Skin epidermis (tissue), 12 donors: Measurements from ENCODE around the gene CNTN2.
A peak's percentile ranks its signal among the peaks of the same experiment; 100 is the strongest.

Experiments used
- H3K27ac ChIP-seq, 21 experiments: fragments of 200-600 bp; sonication (generic) in 11 of 21; one replicate each; pipeline ENCODE4 v1.5.0; 2020; ENCODE audit warnings: mild to moderate bottlenecking in 3 of 21, inconsistent platforms in 2 of 21, moderate library complexity in 2 of 21
- H3K4me3 ChIP-seq, 7 experiments: fragments of 200-600 bp; sonication (generic) in 2 of 7; one replicate each; pipeline ENCODE4 v1.5.0; 2020; ENCODE audit warnings: inconsistent platforms in 2 of 7, mild to moderate bottlenecking in 2 of 7, moderate library complexity in 1 of 7

CNTN2 gene, protein sequence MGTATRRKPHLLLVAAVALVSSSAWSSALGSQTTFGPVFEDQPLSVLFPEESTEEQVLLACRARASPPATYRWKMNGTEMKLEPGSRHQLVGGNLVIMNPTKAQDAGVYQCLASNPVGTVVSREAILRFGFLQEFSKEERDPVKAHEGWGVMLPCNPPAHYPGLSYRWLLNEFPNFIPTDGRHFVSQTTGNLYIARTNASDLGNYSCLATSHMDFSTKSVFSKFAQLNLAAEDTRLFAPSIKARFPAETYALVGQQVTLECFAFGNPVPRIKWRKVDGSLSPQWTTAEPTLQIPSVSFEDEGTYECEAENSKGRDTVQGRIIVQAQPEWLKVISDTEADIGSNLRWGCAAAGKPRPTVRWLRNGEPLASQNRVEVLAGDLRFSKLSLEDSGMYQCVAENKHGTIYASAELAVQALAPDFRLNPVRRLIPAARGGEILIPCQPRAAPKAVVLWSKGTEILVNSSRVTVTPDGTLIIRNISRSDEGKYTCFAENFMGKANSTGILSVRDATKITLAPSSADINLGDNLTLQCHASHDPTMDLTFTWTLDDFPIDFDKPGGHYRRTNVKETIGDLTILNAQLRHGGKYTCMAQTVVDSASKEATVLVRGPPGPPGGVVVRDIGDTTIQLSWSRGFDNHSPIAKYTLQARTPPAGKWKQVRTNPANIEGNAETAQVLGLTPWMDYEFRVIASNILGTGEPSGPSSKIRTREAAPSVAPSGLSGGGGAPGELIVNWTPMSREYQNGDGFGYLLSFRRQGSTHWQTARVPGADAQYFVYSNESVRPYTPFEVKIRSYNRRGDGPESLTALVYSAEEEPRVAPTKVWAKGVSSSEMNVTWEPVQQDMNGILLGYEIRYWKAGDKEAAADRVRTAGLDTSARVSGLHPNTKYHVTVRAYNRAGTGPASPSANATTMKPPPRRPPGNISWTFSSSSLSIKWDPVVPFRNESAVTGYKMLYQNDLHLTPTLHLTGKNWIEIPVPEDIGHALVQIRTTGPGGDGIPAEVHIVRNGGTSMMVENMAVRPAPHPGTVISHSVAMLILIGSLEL

GRCh38 chr1:205042911-205043806 is at the start of gene CNTN2:
CNTN2 (plus strand) TSS chr1:205043212; CDS start chr1:205053186, 9,974 bp downstream.
- Histone ChIP-seq H3K27ac (no peak within 1 kb of the TSS), H3K4me3 (no peak within 1 kb of the TSS)

GRCh38 chr1:204994086-204994862 is 48.7 kb upstream of the CNTN2 start:
- H3K27ac ChIP-seq, result no peak overlapping the region
- H3K4me3 ChIP-seq, result no peak overlapping the region

- H3K27ac ChIP-seq, result peak overlapping the region in 9 of 21 experiments; percentile 11 to 70 (median 25)
- no peak overlapping the region for H3K4me3 ChIP-seq
Measured at GRCh38 chr1:204996981-204997380, 46.0 kb upstream of the CNTN2 start.

DNA sequence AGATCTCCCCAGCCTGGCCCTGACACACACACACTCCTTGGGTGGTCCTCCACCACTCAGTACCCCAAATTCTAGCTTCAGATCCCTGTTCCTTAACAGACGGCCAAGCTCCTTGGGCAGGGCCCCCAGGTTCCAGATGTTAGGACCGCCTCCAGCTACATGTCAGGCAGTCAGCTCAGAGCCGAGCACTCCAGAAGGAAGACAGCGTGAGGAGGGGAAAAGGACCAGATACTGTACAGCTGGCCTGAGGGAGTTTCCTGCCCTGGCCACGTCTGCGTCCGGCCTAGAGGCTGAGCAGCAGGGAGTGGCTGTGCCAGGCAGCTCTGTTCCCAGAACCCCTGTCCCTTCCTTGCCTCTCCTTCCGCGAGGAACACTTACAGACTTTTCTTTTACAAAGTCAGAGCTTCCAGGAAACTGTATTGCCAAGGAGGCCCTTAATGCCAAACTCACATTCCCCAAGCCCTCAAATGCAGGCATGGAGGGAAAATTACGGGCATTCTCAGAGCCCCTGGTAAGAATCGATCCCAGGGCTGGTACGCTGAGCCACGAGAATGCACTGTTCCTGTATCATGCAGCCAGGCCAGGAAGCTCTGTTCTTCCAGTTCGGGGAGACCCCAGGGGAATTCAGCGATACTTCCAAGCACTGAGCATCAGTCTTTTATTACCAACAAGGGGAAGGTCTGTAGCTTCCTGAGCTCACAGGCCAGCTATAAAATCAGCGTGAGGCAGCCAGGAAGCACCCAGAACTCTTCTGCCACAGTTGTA is 45.2 kb upstream of the CNTN2 start:
- H3K27ac ChIP-seq, result peak overlapping the region in 13 of 21 experiments; percentile 0 to 70 (median 22)

GRCh38 chr1:205001162-205001561 is 41.9 kb upstream of the CNTN2 start:
- Histone ChIP-seq H3K4me3 (no peak overlapping the region), H3K27ac (no peak overlapping the region)

More for the DNA sequence above, 45.2 kb upstream of the CNTN2 start:
- no peak overlapping the region for H3K4me3 ChIP-seq

DNA sequence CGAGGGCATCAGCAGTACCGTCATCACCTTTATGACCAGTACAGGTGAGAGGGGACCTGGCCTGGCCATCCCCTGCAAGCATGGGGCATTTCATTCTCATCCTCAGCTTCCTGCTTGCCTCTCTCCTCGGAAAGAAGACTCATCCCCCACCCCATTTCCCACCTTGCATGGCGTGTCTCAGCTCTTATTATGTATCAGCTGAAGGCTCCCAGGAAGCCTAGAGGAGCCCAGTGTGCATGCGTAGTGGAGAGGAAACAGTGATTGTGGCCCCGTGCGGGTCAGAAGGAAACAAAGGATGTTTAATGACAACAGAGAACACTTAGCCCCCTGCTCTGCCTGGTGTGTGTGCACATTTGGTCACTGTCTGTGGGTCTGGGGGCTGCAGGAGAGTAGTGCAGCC is 40.3 kb upstream of the CNTN2 start:
- Histone ChIP-seq H3K27ac (no peak overlapping the region), H3K4me3 (no peak overlapping the region)

DNA sequence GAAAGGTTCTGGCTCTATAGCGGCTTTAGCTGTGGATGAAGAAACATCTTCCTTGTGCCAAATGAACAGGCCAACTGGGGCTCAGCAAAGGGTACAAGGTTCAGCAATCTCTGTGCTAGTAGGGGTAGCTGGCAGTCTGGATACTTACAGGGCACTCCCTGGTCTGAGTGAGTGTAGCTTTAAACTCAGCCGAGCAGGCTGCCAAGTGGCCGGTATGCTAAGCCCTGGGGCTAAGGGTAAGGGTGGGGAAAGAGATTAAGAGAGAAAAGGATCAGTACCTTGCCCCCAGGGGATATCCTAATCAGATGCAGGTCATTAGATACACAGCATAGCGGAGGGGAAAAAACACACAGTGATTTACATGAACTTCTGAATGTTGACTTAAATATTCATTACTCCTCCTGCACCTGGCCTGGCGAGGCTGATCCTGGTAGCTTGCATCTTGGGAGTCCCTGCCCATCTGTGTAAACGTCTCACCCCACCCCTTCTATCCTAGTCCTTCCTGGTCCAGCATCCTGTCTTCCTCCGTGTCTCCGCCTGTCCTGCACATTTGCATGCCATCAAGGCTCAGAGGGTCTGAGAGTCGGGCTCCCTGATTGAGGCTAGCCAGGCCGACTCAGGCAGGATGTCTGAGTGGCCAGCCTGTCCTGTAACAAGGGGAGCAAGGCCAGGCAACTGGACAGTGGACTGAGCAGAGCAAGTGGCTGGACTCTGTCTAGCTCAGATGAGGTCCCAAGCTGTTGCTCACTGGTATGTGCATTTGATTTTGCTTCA is 39.5 kb upstream of the CNTN2 start:
- H3K27ac ChIP-seq, result peak overlapping the region in 1 of 21 experiments; percentile 4
- H3K4me3 ChIP-seq, result no peak overlapping the region

- peak overlapping the region in 1 of 21 experiments; percentile 10 for H3K27ac ChIP-seq
Measured at GRCh38 chr1:205004351-205004750, 38.7 kb upstream of the CNTN2 start.

DNA sequence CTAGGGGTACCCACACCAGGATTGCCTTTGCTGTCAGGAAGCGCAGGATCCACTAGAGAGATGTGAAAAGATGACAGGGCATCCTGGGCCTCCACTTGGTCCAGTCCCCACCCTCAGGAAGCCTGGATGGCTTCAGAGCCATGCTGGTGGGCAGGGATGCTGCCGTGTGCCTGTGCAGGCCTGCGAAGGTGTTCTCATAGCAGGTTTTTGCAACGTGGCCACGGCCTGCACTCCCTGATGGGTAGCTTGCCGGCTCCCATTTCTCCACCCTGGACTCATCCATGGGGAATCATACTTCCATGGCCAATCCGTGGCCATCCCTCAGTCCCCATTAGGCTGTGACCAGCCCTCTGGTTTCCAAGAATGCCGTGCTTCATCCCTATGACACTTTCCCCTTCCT is 34.1 kb upstream of the CNTN2 start:
- Histone ChIP-seq H3K27ac (no peak overlapping the region), H3K4me3 (no peak overlapping the region)

More at GRCh38 chr1:205004351-205004750, 38.7 kb upstream of the CNTN2 start:
- H3K4me3 ChIP-seq, result no peak overlapping the region

GRCh38 chr1:205009670-205010069 is 33.3 kb upstream of the CNTN2 start:
- H3K27ac ChIP-seq, result no peak overlapping the region

DNA sequence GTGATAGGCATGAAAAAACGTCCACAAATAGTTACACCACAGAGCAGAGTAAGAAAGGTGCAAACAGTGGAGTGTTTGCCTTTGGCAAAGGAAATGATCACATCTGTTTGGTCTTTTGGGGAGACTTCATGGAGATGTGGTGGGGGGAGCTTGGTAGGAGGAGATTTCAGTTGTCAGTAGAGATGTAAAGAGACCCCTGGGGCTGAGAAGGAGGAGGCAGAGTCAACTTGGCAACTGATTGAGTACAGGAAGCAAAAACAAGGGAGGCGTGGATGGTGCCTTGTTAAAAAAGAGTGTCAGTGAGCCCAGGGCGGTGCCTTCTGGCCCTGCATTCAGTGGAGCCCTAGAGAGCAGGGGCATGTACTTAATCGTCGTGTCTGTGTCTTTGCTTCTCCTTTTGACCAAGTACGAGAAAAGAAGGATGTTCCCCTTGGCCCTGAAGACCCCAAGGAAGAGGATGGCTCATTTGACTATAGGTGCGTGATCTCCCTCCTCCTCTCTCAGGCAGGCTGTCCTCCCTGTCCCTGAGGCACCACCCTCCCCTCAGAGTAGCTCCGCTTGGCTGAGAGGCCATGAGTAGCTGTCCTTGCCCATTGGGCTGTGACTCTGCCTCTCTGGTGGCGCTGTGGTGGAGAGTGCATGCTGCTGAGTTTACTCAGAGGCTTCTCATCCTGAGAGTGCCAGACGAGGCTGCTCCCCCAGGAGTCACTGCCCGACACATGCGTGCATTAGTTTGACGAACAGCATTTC is 30.4 kb upstream of the CNTN2 start:
- Histone ChIP-seq H3K27ac (no peak overlapping the region), H3K4me3 (no peak overlapping the region)

More at GRCh38 chr1:205009670-205010069, 33.3 kb upstream of the CNTN2 start:
- H3K4me3 ChIP-seq, result no peak overlapping the region

DNA sequence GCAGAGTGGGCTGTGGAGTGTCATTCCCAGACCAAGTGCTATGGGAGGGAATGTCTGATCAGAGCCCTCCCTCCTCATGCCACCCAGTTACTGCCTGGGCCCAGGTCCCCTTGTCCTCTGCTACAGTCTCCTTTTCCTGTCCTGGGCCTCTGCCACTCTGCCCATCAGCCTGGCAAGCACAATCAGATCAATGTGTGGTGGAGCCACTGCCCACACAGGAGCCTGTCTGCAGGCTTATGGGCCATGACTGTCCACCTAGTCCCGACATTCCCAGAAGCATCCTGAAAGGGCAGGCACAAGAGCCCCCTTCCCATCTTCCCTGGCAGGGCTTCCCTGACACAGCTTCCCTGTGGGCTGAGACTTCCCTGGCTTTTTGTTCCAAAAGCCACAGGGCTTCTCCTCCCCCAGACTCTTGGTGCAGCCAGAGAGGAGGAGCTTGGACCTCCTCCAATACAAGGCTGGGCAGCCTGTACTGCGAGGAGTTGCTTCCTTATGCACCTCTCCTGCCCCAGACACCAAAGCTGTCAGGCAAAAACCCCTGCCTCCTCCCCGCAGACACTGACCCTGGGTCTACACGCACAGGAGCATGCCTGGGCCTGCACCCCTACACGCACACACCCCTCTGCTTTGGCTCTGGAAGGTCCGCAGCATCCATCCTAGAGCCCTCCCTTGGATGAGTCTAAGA is 29.2 kb upstream of the CNTN2 start:
- no peak overlapping the region for H3K4me3 ChIP-seq
- no peak overlapping the region for H3K27ac ChIP-seq

- Histone ChIP-seq H3K4me3 (no peak overlapping the region), H3K27ac (no peak overlapping the region)
Measured at GRCh38 chr1:205014783-205015182, 28.2 kb upstream of the CNTN2 start.

GRCh38 chr1:205015241-205015640 is 27.8 kb upstream of the CNTN2 start:
- Histone ChIP-seq H3K4me3 (no peak overlapping the region), H3K27ac (no peak overlapping the region)

DNA sequence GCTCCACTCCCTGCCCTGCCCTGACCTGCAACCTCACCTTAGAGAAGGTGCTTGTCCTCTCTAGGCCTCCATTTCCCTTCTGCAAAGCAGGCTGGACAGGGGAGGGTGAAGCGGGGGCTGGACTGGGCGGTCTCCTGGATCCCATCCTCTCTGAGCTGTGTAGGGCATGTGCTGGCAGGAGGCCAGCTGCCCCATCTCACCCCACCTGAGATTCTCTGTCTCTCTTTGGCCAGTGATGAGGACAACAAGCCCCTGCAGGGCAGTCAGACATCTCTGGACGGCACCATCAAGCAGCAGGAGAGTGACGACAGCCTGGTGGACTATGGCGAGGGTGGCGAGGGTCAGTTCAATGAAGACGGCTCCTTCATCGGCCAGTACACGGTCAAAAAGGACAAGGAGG is 26.9 kb upstream of the CNTN2 start:
- no peak overlapping the region for H3K27ac ChIP-seq
- H3K4me3 ChIP-seq, result no peak overlapping the region

DNA sequence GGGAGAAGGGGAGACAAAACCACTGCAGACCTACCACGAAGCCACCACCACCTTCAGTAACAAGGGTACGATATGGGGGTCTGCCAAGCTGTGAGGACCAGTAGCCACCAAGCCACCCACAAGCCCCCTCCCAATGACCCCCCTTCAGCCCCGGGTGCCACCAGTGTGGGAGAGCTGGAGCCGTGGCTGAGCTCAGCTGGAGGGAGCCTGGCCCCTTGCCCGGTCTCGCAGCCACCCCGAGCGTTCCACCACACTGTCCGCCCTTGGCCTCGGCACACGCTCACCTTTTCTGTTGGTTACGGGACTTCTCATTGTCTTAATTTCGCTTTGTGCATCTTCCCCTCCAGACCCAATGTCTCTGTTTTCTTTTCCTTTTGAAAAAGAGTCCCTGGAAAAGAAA is 26.4 kb upstream of the CNTN2 start:
- H3K4me3 ChIP-seq, result no peak overlapping the region
- no peak overlapping the region for H3K27ac ChIP-seq
